Activated CD4-positive, alpha-beta memory T cell treated with anti-CD3 and anti-CD28 coated beads for 36 hours (primary cell): ENCODE measurements around the gene HPCAL1. TPM values are rescaled to one million over a fixed set of nuclear protein-coding genes. Genes with fewer than 3 reads are reported as not detected.
A peak's percentile ranks its signal among the peaks of the same experiment; 100 is the strongest.

Source experiments
- CTCF ChIA-PET: fragments of 350-600 bp; sonication (Branson Sonifier 250); formaldehyde crosslinking; loops from one replicate; lab custom pipeline; 2021; ENCODE audit warnings: antibody characterized with exemption, inconsistent platforms; lab: Charles Lee
- POLR2A ChIA-PET: fragments of 350-600 bp; sonication (Branson Sonifier 250); formaldehyde crosslinking; loops from one replicate; lab custom pipeline; 2021; ENCODE audit warnings: antibody characterized with exemption; lab: Charles Lee
- DNase-seq: peaks from one replicate; pipeline ENCODE4 v3.0.0-alpha.2; 2020
- H3K27ac Mint-ChIP-seq: one replicate; pipeline ENCODE4 v1.8.0; 2021; ENCODE audit warnings: mixed read lengths
- H3K27me3 Mint-ChIP-seq: one replicate; pipeline ENCODE4 v1.8.0; 2021; ENCODE audit warnings: mixed read lengths
- H3K36me3 Mint-ChIP-seq: one replicate; pipeline ENCODE4 v1.8.0; 2021; ENCODE audit warnings: mixed read lengths
- H3K4me1 Mint-ChIP-seq: one replicate; pipeline ENCODE4 v1.8.0; 2021; ENCODE audit warnings: low read depth, mixed read lengths
- H3K4me3 Mint-ChIP-seq: one replicate; pipeline ENCODE4 v1.8.0; 2021; ENCODE audit warnings: mild to moderate bottlenecking, mixed read lengths
- H3K9me3 Mint-ChIP-seq: one replicate; pipeline ENCODE4 v1.8.0; 2021; ENCODE audit warnings: mixed read lengths
- intact Hi-C: fragments of 100-400 bp; cut with micrococcal nuclease; formaldehyde crosslinking; loops from one replicate; pipeline ENCODE4 v1.15.1; 2023
- total RNA-seq, 2 experiments: library from RNA; stranded (reverse); gene quantifications; one replicate each; pipeline ENCODE4 v1.2.3, GENCODE V29; 2021

HPCAL1 gene
- total RNA-seq, 2 experiments from 2014 or later: 82.2 to 82.6 TPM

GRCh38 chr2:10310309-10310888 is 7.7 kb downstream of the HPCAL1 start:
- H3K27me3 Mint-ChIP-seq: no peaks in the 10 kb centered on the region
- POLR2A ChIA-PET: no interaction called here
- CTCF ChIA-PET: interaction anchor here (0.9 to 2.3 kb wide), 2 partner anchors 18 to 99 kb away, joined by 3 to 8 read pairs; no protein-coding TSS in a partner anchor
- DNase-seq: no peak
- peaks cover 47% of the 10 kb centered on the region for H3K4me1 Mint-ChIP-seq
- no peaks in the 10 kb centered on the region for H3K36me3 Mint-ChIP-seq
- no peak overlapping the region for H3K27ac Mint-ChIP-seq
- intact Hi-C loops: no loop called here
- H3K9me3 Mint-ChIP-seq: no peaks in the 10 kb centered on the region
- no peak overlapping the region for H3K4me3 Mint-ChIP-seq

GRCh38 chr2:10311736-10312135 is 9.0 kb downstream of the HPCAL1 start:
- Mint-ChIP-seq H3K9me3 (no peaks in the 10 kb centered on the region), H3K4me1 (peaks cover 47% of the 10 kb centered on the region), H3K27ac (no peak overlapping the region), H3K36me3 (no peaks in the 10 kb centered on the region), H3K27me3 (no peaks in the 10 kb centered on the region), H3K4me3 (no peak overlapping the region)
- ChIA-PET POLR2A (no interaction called here), CTCF (interaction anchor here (2.3 kb wide), 1 partner anchor 97 kb away, joined by 8 read pairs; no protein-coding TSS in a partner anchor)
- intact Hi-C loops: no loop called here
- DNase-seq: no peak

DNA sequence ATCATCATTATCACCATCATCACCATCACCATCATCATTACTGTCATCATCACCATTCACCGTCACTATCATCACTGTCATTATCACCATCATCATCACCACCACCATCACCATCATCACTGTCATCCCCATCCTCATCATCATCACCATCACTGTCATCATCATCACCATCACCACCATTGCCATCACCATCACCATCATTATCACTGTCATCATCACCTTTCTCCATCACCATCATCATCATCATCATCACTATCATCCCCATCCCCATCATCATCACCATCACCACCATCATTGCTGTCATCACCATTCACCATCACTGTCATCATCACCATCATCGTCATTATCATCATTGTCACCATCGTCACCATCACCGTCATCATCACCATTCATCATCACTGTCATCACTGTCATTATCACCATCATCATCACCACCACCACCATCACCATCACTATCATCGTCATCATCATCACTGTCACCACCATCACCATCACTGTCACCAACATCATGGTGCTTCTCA is 9.8 kb downstream of the HPCAL1 start:
- H3K27me3 Mint-ChIP-seq: no peaks in the 10 kb centered on the region
- POLR2A ChIA-PET: interaction anchor here (0.9 kb wide), 1 partner anchor 16 kb away, joined by 3 read pairs; no protein-coding TSS in a partner anchor
- H3K9me3 Mint-ChIP-seq: no peaks in the 10 kb centered on the region
- no peaks in the 10 kb centered on the region for H3K36me3 Mint-ChIP-seq
- CTCF ChIA-PET: no interaction called here
- intact Hi-C loops: no loop called here
- peaks cover 45% of the 10 kb centered on the region for H3K4me1 Mint-ChIP-seq
- H3K27ac Mint-ChIP-seq: no peak overlapping the region
- DNase-seq: no peak
- no peak overlapping the region for H3K4me3 Mint-ChIP-seq

DNA sequence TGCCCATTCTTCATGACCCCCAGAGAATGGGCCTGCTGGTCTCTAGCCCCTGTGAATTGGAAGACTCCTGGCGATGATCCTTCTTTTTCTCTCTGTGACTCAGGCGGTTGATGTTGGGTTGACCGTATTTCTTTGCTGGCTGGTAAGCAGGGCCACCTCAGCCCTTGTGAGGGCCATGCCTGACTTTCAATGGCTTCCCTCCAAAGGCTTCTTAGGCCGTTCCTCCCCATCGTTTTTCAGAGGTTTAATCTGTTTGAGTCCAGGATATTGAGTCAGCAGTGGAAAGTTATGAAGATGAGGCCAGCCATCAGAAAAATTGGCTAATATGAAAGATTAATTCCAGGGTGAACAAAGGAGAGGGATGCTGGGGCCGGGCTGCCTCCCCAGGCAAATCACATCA is 13.6 kb downstream of the HPCAL1 start:
- no peak for DNase-seq
- H3K27me3 Mint-ChIP-seq: no peaks in the 10 kb centered on the region
- peaks cover 41% of the 10 kb centered on the region for H3K4me1 Mint-ChIP-seq
- no peaks in the 10 kb centered on the region for H3K9me3 Mint-ChIP-seq
- H3K36me3 Mint-ChIP-seq: peaks cover 5% of the 10 kb centered on the region
- POLR2A ChIA-PET: no interaction called here
- CTCF ChIA-PET: interaction anchor here (1.4 kb wide), 1 partner anchor 92 kb away, joined by 3 read pairs; no protein-coding TSS in a partner anchor
- intact Hi-C loops: no loop called here
- H3K27ac Mint-ChIP-seq: peak overlapping the region; percentile 41
- H3K4me3 Mint-ChIP-seq: no peak overlapping the region

- Mint-ChIP-seq H3K4me1 (peaks cover 41% of the 10 kb centered on the region), H3K36me3 (peaks cover 8% of the 10 kb centered on the region), H3K4me3 (no peak overlapping the region), H3K27ac (no peak overlapping the region), H3K9me3 (no peaks in the 10 kb centered on the region), H3K27me3 (no peaks in the 10 kb centered on the region)
- DNase-seq: no peak
- intact Hi-C loops: no loop called here
- POLR2A ChIA-PET: no interaction called here
- CTCF ChIA-PET: no interaction called here
Observed at GRCh38 chr2:10316860-10317259, 14.2 kb downstream of the HPCAL1 start.

- DNase-seq: no peak
- Mint-ChIP-seq H3K36me3 (peaks cover 8% of the 10 kb centered on the region), H3K9me3 (no peaks in the 10 kb centered on the region), H3K4me3 (no peak overlapping the region), H3K27ac (no peak overlapping the region), H3K4me1 (peaks cover 43% of the 10 kb centered on the region), H3K27me3 (no peaks in the 10 kb centered on the region)
- intact Hi-C loops: no loop called here
- CTCF ChIA-PET: no interaction called here
- POLR2A ChIA-PET: no interaction called here
Observed at GRCh38 chr2:10317646-10318045, 14.9 kb downstream of the HPCAL1 start.

GRCh38 chr2:10318345-10318744 is 15.6 kb downstream of the HPCAL1 start:
- CTCF ChIA-PET: no interaction called here
- Mint-ChIP-seq H3K4me3 (no peak overlapping the region), H3K27me3 (no peaks in the 10 kb centered on the region), H3K9me3 (no peaks in the 10 kb centered on the region), H3K36me3 (peaks cover 8% of the 10 kb centered on the region), H3K27ac (no peak overlapping the region), H3K4me1 (peaks cover 50% of the 10 kb centered on the region)
- intact Hi-C loops: no loop called here
- POLR2A ChIA-PET: interaction anchor here (0.7 kb wide), 1 partner anchor 69 kb away, joined by 3 read pairs; no protein-coding TSS in a partner anchor
- no peak for DNase-seq

GRCh38 chr2:10319892-10320574 is 17.3 kb downstream of the HPCAL1 start:
- no peak overlapping the region for H3K4me3 Mint-ChIP-seq
- no peaks in the 10 kb centered on the region for H3K27me3 Mint-ChIP-seq
- CTCF ChIA-PET: no interaction called here
- no peaks in the 10 kb centered on the region for H3K9me3 Mint-ChIP-seq
- DNase-seq: no peak
- POLR2A ChIA-PET: no interaction called here
- peaks cover 8% of the 10 kb centered on the region for H3K36me3 Mint-ChIP-seq
- peaks cover 56% of the 10 kb centered on the region for H3K4me1 Mint-ChIP-seq
- intact Hi-C loops: loop anchor here (1.0 kb wide), 1 partner anchor 8 kb away; no protein-coding TSS in a partner anchor
- no peak overlapping the region for H3K27ac Mint-ChIP-seq

DNA sequence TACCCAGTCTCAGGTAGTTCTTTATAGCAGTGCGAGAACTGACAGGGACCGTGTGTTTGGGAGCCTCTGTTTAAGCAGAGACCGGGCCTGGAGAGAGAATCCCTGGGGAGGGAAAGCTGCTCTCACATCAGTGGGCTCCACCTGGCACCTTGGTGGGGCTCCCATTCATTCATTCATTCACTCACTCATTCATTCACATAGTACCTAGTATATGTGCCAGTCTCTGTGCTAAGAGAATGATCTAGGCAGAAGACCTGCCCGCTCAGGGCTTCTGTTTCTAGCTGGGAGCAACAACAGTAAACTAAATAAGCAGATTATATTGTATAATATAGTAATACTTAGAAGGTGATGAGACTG is 17.8 kb downstream of the HPCAL1 start:
- Mint-ChIP-seq H3K9me3 (no peaks in the 10 kb centered on the region), H3K36me3 (peaks cover 8% of the 10 kb centered on the region), H3K27ac (no peak overlapping the region), H3K4me3 (no peak overlapping the region), H3K4me1 (peaks cover 61% of the 10 kb centered on the region), H3K27me3 (no peaks in the 10 kb centered on the region)
- intact Hi-C loops: loop anchor here (1.0 kb wide), 1 partner anchor 8 kb away; no protein-coding TSS in a partner anchor
- DNase-seq: no peak
- ChIA-PET POLR2A (no interaction called here), CTCF (interaction anchor here (0.7 to 1.2 kb wide), 2 partner anchors 12 to 87 kb away, joined by 3 read pairs; no protein-coding TSS in a partner anchor)

DNA sequence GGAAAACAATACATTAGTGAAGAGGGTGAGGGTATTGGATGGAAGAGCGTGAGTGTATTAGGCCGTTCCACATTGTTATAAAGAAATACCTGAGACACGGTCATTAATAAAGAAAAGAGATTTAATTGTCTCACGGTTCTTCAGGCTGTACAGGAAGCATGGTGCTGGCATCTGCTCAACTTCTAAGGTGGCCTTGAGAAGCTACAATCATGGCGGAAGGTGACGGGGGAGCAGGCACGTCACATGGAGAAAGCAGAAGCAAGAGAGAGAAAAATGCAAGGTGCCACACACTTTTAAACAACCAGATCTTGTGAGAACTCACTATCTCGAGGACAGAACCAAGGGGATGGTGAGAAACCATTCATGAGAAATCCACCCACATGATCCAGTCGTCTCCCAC is 18.2 kb downstream of the HPCAL1 start:
- Mint-ChIP-seq H3K9me3 (no peaks in the 10 kb centered on the region), H3K4me3 (no peak overlapping the region), H3K27me3 (no peaks in the 10 kb centered on the region), H3K27ac (no peak overlapping the region), H3K4me1 (peaks cover 61% of the 10 kb centered on the region), H3K36me3 (peaks cover 8% of the 10 kb centered on the region)
- ChIA-PET POLR2A (no interaction called here), CTCF (interaction anchor here (0.7 to 1.2 kb wide), 2 partner anchors 12 to 87 kb away, joined by 3 read pairs; no protein-coding TSS in a partner anchor)
- no peak for DNase-seq
- intact Hi-C loops: loop anchor here (1.0 kb wide), 1 partner anchor 7 kb away; no protein-coding TSS in a partner anchor

DNA sequence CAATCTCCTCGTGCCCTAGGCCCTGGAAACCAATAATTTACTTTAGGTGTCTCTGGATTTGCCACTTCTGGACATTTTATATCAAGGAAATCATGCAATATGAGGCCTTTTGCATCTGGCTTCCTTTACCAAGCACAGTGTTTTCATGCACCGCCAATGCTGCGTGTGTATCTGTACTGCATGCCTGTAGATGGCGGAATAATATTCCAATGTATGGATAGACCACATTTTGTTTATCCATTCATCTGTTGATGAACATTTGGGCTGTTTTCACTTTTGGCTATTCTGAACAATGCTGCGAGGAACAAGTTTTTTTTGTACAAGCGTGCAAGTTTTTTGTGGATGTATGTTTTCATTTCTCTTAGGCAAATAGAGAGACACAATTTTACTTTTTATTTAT is 18.9 kb downstream of the HPCAL1 start:
- no peak overlapping the region for H3K27ac Mint-ChIP-seq
- H3K4me1 Mint-ChIP-seq: peaks cover 58% of the 10 kb centered on the region
- intact Hi-C loops: no loop called here
- H3K27me3 Mint-ChIP-seq: no peaks in the 10 kb centered on the region
- H3K4me3 Mint-ChIP-seq: no peak overlapping the region
- POLR2A ChIA-PET: no interaction called here
- no peak for DNase-seq
- CTCF ChIA-PET: interaction anchor here (1.2 kb wide), 1 partner anchor 86 kb away, joined by 3 read pairs; no protein-coding TSS in a partner anchor
- peaks cover 8% of the 10 kb centered on the region for H3K36me3 Mint-ChIP-seq
- H3K9me3 Mint-ChIP-seq: no peaks in the 10 kb centered on the region

DNA sequence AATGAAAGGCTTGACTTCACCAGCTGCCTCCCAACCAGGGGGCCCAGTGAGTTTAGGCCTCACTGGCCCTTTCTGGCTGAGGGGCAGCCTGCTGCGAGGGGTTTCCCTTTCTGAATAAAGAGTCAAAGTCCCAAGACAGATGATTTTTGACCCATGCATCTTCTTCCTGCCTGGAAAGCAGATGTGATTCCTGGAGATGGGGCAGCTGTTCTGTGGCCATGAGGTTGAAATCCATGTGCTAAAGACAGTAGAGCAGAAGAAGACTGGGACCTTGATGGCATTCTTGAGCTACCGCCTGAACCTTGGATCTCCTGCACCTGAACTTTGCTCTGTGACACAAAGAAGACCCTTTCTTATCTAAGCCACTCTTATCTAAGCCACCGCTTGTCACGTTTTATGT is 19.8 kb downstream of the HPCAL1 start:
- Mint-ChIP-seq H3K9me3 (no peaks in the 10 kb centered on the region), H3K27ac (no peak overlapping the region), H3K4me3 (no peak overlapping the region), H3K36me3 (peaks cover 8% of the 10 kb centered on the region), H3K4me1 (peaks cover 59% of the 10 kb centered on the region), H3K27me3 (no peaks in the 10 kb centered on the region)
- ChIA-PET POLR2A (no interaction called here), CTCF (interaction anchor here (1.1 to 1.9 kb wide), 2 partner anchors 9 to 86 kb away, joined by 3 to 5 read pairs; no protein-coding TSS in a partner anchor)
- intact Hi-C loops: no loop called here
- no peak for DNase-seq
